Measurements from ENCODE around the gene TET1.

- TF ChIP-seq CTCF (IDR thresholded peaks at IDR 0.05) (no peak), HOXB5 (CRISPR knock-in tag; IDR thresholded peaks at IDR 0.05) (no peak), RFX5 (IDR thresholded peaks at IDR 0.05) (no peak)
- TF ChIP-seq, protein P1, sequence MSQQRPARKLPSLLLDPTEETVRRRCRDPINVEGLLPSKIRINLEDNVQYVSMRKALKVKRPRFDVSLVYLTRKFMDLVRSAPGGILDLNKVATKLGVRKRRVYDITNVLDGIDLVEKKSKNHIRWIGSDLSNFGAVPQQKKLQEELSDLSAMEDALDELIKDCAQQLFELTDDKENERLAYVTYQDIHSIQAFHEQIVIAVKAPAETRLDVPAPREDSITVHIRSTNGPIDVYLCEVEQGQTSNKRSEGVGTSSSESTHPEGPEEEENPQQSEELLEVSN (IDR thresholded peaks at IDR 0.05; ENCODE audit: borderline replicate concordance, low read depth): no peak
Observed at GRCh38 chr10:68721673-68722335, 161.7 kb downstream of the TET1 start.

Data from A549 (cell line).